H9 (cell line): ENCODE measurements around the gene PLEKHG1. TPM values are rescaled to one million over a fixed set of nuclear protein-coding genes. Genes with fewer than 3 reads are reported as not detected.

ENCODE experiments used
- DNase-seq: peaks from one replicate; pipeline ENCODE4 v3.0.0-alpha.2; 2017
- H2AFZ ChIP-seq: one replicate; pipeline ENCODE4 v1.6.1; 2013; ENCODE audit warnings: mild to moderate bottlenecking, low read length, control low read depth, moderate library complexity
- H2AK5ac ChIP-seq: 2 replicates; pipeline ENCODE4 v1.6.1; 2013; ENCODE audit warnings: low read length, control low read depth, mixed read lengths; ENCODE audit not compliant: insufficient read length
- H2BK120ac ChIP-seq: one replicate; pipeline ENCODE4 v1.6.1; 2013; ENCODE audit warnings: low read depth, mild to moderate bottlenecking, low read length, control low read depth, inconsistent platforms; ENCODE audit not compliant: poor library complexity, severe bottlenecking
- H2BK12ac ChIP-seq: 2 replicates; pipeline ENCODE4 v1.6.1; 2013; ENCODE audit warnings: low read length, control low read depth, mixed read lengths, low read depth; ENCODE audit not compliant: insufficient read length
- H2BK15ac ChIP-seq: 2 replicates; pipeline ENCODE4 v1.6.1; 2013; ENCODE audit warnings: low read depth, low read length, control low read depth
- H2BK20ac ChIP-seq: one replicate; pipeline ENCODE4 v1.6.1; 2013; ENCODE audit warnings: low read depth, mild to moderate bottlenecking, low read length, control low read depth, inconsistent platforms; ENCODE audit not compliant: poor library complexity, severe bottlenecking
- H2BK5ac ChIP-seq: 2 replicates; pipeline ENCODE4 v1.6.1; 2013; ENCODE audit warnings: low read length, control low read depth, mixed read lengths; ENCODE audit not compliant: insufficient read length
- H3K14ac ChIP-seq: 2 replicates; pipeline ENCODE4 v1.6.1; 2013; ENCODE audit warnings: low read length, control low read depth; ENCODE audit not compliant: insufficient read depth
- H3K18ac ChIP-seq: 2 replicates; pipeline ENCODE4 v1.6.1; 2013; ENCODE audit warnings: low read depth, mild to moderate bottlenecking, mixed read lengths, low read length, control low read depth; ENCODE audit not compliant: insufficient read length
- H3K23ac ChIP-seq: 2 replicates; pipeline ENCODE4 v1.6.1; 2013; ENCODE audit warnings: low read length, control low read depth, mixed read lengths, low read depth; ENCODE audit not compliant: insufficient read length
- H3K23me2 ChIP-seq: 2 replicates; pipeline ENCODE4 v1.6.1; 2013; ENCODE audit warnings: low read depth, mild to moderate bottlenecking, mixed read lengths, low read length, control low read depth; ENCODE audit not compliant: insufficient read length, poor library complexity, severe bottlenecking
- H3K27ac ChIP-seq: 2 replicates; pipeline ENCODE4 v1.5.1; 2013; ENCODE audit warnings: low read length, control low read depth, mixed read lengths, low read depth; ENCODE audit not compliant: insufficient read length
- H3K27me3 ChIP-seq: 2 replicates; pipeline ENCODE4 v1.6.1; 2013; ENCODE audit warnings: low read length, control low read depth, inconsistent platforms; ENCODE audit not compliant: insufficient read depth
- H3K4ac ChIP-seq: 2 replicates; pipeline ENCODE4 v1.6.1; 2013; ENCODE audit warnings: low read depth, mild to moderate bottlenecking, control low read depth, inconsistent platforms, low read length, moderate library complexity
- H3K4me1 ChIP-seq: 2 replicates; pipeline ENCODE4 v1.6.1; 2013; ENCODE audit warnings: low read length, control low read depth, inconsistent platforms; ENCODE audit not compliant: insufficient read depth
- H3K4me2 ChIP-seq: 2 replicates; pipeline ENCODE4 v1.6.1; 2013; ENCODE audit warnings: low read length, control low read depth, mixed read lengths; ENCODE audit not compliant: insufficient read length, insufficient read depth
- H3K56ac ChIP-seq: 2 replicates; pipeline ENCODE4 v1.6.1; 2013; ENCODE audit warnings: low read depth, mild to moderate bottlenecking, mixed read lengths, low read length, control low read depth; ENCODE audit not compliant: insufficient read length
- H3K79me1 ChIP-seq: 2 replicates; pipeline ENCODE4 v1.6.1; 2013; ENCODE audit warnings: low read depth, mild to moderate bottlenecking, moderate library complexity, low read length, control low read depth, inconsistent platforms; ENCODE audit not compliant: insufficient read depth, poor library complexity, severe bottlenecking
- H3K79me2 ChIP-seq: 2 replicates; pipeline ENCODE4 v1.6.1; 2013; ENCODE audit warnings: low read length, control low read depth, inconsistent platforms; ENCODE audit not compliant: insufficient read depth
- H3K9ac ChIP-seq: 2 replicates; pipeline ENCODE4 v1.6.1; 2013; ENCODE audit warnings: low read length, control low read depth, mixed read lengths; ENCODE audit not compliant: insufficient read length; ENCODE audit errors: extremely low read depth
- H3K9me3 ChIP-seq: one replicate; pipeline ENCODE4 v1.6.1; 2013; ENCODE audit warnings: low read depth, low read length, inconsistent platforms; ENCODE audit not compliant: control insufficient read depth
- H3T11ph ChIP-seq: one replicate; pipeline ENCODE4 v1.6.1; 2013; ENCODE audit warnings: mild to moderate bottlenecking, low read length, control low read depth, inconsistent platforms
- H4K20me1 ChIP-seq: one replicate; pipeline ENCODE4 v1.6.1; 2013; ENCODE audit not compliant: control insufficient read depth, insufficient read length, insufficient read depth
- H4K5ac ChIP-seq: 2 replicates; pipeline ENCODE4 v1.6.1; 2013; ENCODE audit warnings: low read depth, mild to moderate bottlenecking, mixed read lengths, low read length, control low read depth; ENCODE audit not compliant: insufficient read length
- H4K8ac ChIP-seq: replicated peaks from 2 replicates; pipeline ENCODE4 v1.6.1; 2013; ENCODE audit warnings: low read length, control low read depth, mixed read lengths, low read depth; ENCODE audit not compliant: insufficient read length
- H4K91ac ChIP-seq: 2 replicates; pipeline ENCODE4 v1.6.1; 2013; ENCODE audit warnings: low read depth, mild to moderate bottlenecking, moderate library complexity, mixed read lengths, low read length, control low read depth; ENCODE audit not compliant: insufficient read length
- H3K27ac Mint-ChIP-seq, 3 experiments: 2 replicates in 2 of 3; 3 replicates in 1 of 3; pipeline ENCODE4 v1.8.0; 2020 to 2021; ENCODE audit warnings: mixed read lengths in 3 of 3, mild to moderate bottlenecking in 1 of 3, moderate library complexity in 1 of 3
- H3K27me3 Mint-ChIP-seq: 2 replicates; pipeline ENCODE4 v1.8.0; 2021; ENCODE audit warnings: low read depth, mild to moderate bottlenecking, moderate library complexity, mixed read lengths
- H3K36me3 Mint-ChIP-seq, 3 experiments: 2 replicates in 2 of 3; 3 replicates in 1 of 3; pipeline ENCODE4 v1.8.0; 2020 to 2021; ENCODE audit warnings: low read depth in 3 of 3, mixed read lengths in 3 of 3; ENCODE audit not compliant: insufficient read depth in 1 of 3
- H3K4me1 Mint-ChIP-seq, 2 experiments: 2 replicates each; pipeline ENCODE4 v1.8.0; 2020; ENCODE audit warnings: mixed read lengths in 2 of 2
- H3K4me3 Mint-ChIP-seq, 2 experiments: 2 replicates in 1 of 2; 3 replicates in 1 of 2; pipeline ENCODE4 v1.8.0; 2020 to 2021; ENCODE audit warnings: mild to moderate bottlenecking in 2 of 2, mixed read lengths in 2 of 2, moderate library complexity in 1 of 2
- H3K9me3 Mint-ChIP-seq, 2 experiments: 2 replicates in 1 of 2; 3 replicates in 1 of 2; pipeline ENCODE4 v1.8.0; 2020; ENCODE audit warnings: mild to moderate bottlenecking in 2 of 2, mixed read lengths in 2 of 2, moderate library complexity in 1 of 2
- CTCF ChIP-seq: fragments of 200-600 bp; sonication (generic); conservative IDR thresholded peaks from 3 replicates; pipeline ENCODE4 v1.8.0; 2021; ENCODE audit warnings: antibody characterized with exemption, mild to moderate bottlenecking
- WGBS: extraction: QIAGEN DNeasy Blood & Tissue Kit; methylation state at CpG from one replicate; pipeline ENCODE4 v1.1.7; 2013; ENCODE audit warnings: missing lambda C conversion rate, low lambda C conversion rate, mixed read lengths; ENCODE audit not compliant: insufficient read length; ENCODE audit errors: extremely low coverage; 5-methylcytosine and 5-hydroxymethylcytosine counted together
- total RNA-seq: library from RNA; stranded (reverse); gene quantifications from 2 replicates; pipeline ENCODE4 v1.2.1, GENCODE V29; 2021

The PLEKHG1 gene
- total RNA-seq, 1 experiment from 2014 or later = 1.0 TPM

DNA sequence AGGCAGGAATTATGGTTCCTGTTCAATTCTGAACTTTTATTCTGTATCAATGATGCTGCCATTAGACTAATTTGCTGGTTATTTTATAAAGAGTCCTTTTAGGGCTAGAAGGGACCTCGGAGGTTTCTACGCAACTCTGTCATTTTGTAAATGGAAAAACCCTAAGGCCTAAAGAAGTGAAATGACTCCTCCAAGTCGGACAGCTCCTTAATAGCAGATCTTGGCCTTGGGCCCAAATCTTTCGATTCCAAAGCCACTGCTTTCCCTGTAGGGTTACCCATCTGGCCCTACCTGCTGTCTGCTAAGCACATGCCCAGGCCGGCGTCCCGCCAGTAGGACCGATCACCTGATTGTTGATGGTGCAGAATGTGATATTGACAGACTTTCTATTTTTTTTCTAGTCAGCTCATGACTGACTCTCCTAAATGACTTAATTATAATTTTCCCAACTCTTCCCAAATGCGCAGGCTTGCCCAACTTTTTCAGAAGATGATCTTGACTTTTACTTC, 40.2 kb downstream of the PLEKHG1 start:
- no peaks in the 10 kb centered on the region for H3K36me3 Mint-ChIP-seq
- no peak overlapping the region for H3K4me3 Mint-ChIP-seq
- Histone ChIP-seq H3K4me1 (peaks cover 2% of the 10 kb centered on the region; the same call in 1 of the 2 replicates), H2BK120ac (no peak overlapping the region), H3K4me2 (no peak overlapping the region), H3K23me2 (no peaks in the 10 kb centered on the region), H4K5ac (no peak overlapping the region), H4K20me1 (no peaks in the 10 kb centered on the region), H3K56ac (no peak overlapping the region), H2AK5ac (no peak overlapping the region), H2BK20ac (no peak overlapping the region), H3K79me1 (no peaks in the 10 kb centered on the region), H3K9me3 (no peaks in the 10 kb centered on the region), H4K91ac (no peak overlapping the region), H3K23ac (no peak overlapping the region), H2BK15ac (no peak overlapping the region), H3K79me2 (no peaks in the 10 kb centered on the region), H3K27me3 (no peaks in the 10 kb centered on the region), H2BK5ac (no peak overlapping the region), H3K27ac (no peak overlapping the region), H4K8ac (no peak overlapping the region), H3K9ac (no peak overlapping the region), H2AFZ (no peak overlapping the region), H3K18ac (no peak overlapping the region), H3K14ac (no peak overlapping the region), H2BK12ac (no peak overlapping the region), H3K4ac (no peak overlapping the region), H3T11ph (no peak overlapping the region)
- no peak overlapping the region; a peak in 1 of 7 replicates for H3K27ac Mint-ChIP-seq
- H3K4me1 Mint-ChIP-seq = peaks cover 0 to 2% of the 10 kb centered on the region in 2 experiments; a peak in 2 of 4 replicates
- no peaks in the 10 kb centered on the region for H3K9me3 Mint-ChIP-seq
- DNase-seq = no peak
- WGBS = no CpG with 5 or more reads among the region's 9 CpGs
- TF ChIP-seq CTCF = no peak
- no peaks in the 10 kb centered on the region; the same call in 1 of the 2 replicates for H3K27me3 Mint-ChIP-seq
